Mammary epithelial cell (primary cell): Measurements from ENCODE around the gene PDE9A.

Experiments used
- EZH2 ChIP-seq: IDR thresholded peaks from 2 replicates; pipeline ENCODE4 v1.6.1; 2012; ENCODE audit warnings: low read length, inconsistent platforms, borderline replicate concordance
- TF ChIP-seq, protein P1 (sequence below), 2 donors: IDR thresholded peaks in 1 of 2; conservative IDR thresholded peaks in 1 of 2; 2 replicates each; pipeline ENCODE4 v1.5.1; 2011 to 2012; ENCODE audit warnings: inconsistent platforms in 2 of 2, low read length in 2 of 2, mild to moderate bottlenecking in 2 of 2, control low read depth in 1 of 2, low read depth in 1 of 2; ENCODE audit not compliant: insufficient read depth in 1 of 2; ENCODE audit errors: extremely low read depth in 1 of 2

- TF ChIP-seq, protein P1, sequence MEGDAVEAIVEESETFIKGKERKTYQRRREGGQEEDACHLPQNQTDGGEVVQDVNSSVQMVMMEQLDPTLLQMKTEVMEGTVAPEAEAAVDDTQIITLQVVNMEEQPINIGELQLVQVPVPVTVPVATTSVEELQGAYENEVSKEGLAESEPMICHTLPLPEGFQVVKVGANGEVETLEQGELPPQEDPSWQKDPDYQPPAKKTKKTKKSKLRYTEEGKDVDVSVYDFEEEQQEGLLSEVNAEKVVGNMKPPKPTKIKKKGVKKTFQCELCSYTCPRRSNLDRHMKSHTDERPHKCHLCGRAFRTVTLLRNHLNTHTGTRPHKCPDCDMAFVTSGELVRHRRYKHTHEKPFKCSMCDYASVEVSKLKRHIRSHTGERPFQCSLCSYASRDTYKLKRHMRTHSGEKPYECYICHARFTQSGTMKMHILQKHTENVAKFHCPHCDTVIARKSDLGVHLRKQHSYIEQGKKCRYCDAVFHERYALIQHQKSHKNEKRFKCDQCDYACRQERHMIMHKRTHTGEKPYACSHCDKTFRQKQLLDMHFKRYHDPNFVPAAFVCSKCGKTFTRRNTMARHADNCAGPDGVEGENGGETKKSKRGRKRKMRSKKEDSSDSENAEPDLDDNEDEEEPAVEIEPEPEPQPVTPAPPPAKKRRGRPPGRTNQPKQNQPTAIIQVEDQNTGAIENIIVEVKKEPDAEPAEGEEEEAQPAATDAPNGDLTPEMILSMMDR (conservative IDR thresholded peaks at IDR 0.05 in 1 of 2, IDR thresholded peaks at IDR 0.05 in 1 of 2; ENCODE audit: extremely low read depth in 1 of 2, insufficient read depth in 1 of 2, low read depth in 1 of 2, low read length in 2 of 2) = no peak
- no peak for TF ChIP-seq EZH2
Measured at GRCh38 chr21:42767561-42767835, 114.1 kb downstream of the PDE9A start.
